GM20000 (cell line): Measurements from ENCODE around the gene MRPL58.

Experiments
- DNase-seq: peaks from one replicate; pipeline ENCODE4 v3.0.0; 2012; ENCODE audit warnings: low spot score
- CTCF ChIP-seq: IDR thresholded peaks from 2 replicates; pipeline ENCODE4 v1.5.1; 2012; ENCODE audit warnings: mild to moderate bottlenecking, control low read depth; ENCODE audit errors: extremely low read depth, missing control alignments

Gene MRPL58

DNA sequence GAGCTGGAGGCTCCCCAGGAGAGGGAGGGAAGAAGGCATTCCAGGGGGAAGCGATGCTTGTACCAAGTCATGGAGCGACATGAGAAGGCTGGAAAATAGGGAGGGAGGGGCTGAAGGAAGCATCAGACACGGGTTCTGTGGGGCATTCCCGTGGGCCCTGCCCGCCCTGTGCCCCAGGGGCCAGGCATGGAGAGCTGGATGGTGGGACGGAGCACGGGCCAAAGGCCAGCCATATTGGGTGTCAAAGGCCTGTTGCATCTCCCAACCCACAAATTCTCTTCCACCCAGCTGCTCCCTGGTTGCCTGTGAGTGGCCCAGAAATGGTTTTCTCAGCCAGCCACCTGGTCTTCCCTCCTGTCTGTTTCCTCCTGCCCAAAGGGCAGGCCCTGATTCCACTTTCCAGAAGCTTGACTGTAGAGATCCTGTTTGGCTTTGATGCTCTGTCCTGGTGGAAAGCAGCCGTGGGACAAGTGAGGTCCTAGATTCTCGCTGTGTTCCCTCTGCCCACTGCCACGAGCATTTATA is 21.8 kb upstream of the MRPL58 start:
- no peak for TF ChIP-seq CTCF
- DNase-seq: no peak

GRCh38 chr17:74992223-74992622 is 20.2 kb upstream of the MRPL58 start:
- DNase-seq: no peak
- no peak for TF ChIP-seq CTCF

- DNase-seq: no peak
- no peak for TF ChIP-seq CTCF
Observed at GRCh38 chr17:74994440-74994839, 18.0 kb upstream of the MRPL58 start.

GRCh38 chr17:74995847-74996246 is 16.6 kb upstream of the MRPL58 start:
- TF ChIP-seq CTCF: no peak
- DNase-seq: no peak

- no peak for TF ChIP-seq CTCF
- no peak for DNase-seq
Observed at GRCh38 chr17:74998783-74999182, 13.7 kb upstream of the MRPL58 start.

DNA sequence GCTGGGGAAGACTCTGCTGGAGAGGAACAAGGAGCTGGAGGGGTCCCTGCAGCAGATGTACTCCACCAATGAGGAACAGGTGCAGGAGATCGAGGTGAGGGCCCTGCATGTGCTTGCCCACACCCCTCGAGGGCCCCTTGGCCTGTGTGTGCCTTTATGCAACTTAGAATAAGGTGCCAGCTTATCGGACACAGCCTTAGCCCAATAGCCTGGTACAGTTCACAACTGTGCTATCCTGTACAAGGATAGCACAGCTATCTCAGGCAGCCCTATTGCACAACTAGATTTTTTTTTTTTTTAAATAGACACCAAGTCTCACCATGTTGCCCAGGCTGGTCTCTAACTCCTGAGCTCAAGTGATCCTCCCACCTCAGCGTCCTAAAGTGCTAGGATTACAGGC is 12.9 kb upstream of the MRPL58 start:
- no peak for TF ChIP-seq CTCF
- no peak for DNase-seq

- peak; percentile 9 for DNase-seq
- TF ChIP-seq CTCF: no peak
Observed at GRCh38 chr17:75001915-75002843, 10.3 kb upstream of the MRPL58 start.
